Activated naive CD8-positive, alpha-beta T cell treated with anti-CD3 and anti-CD28 coated beads, Interleukin-2, amount 10 ng/mL, durations not matched to agents 7 days and 5 days (primary cell): Measurements from ENCODE around the gene KIF17. TPM values are rescaled to one million over a fixed set of nuclear protein-coding genes. Genes with fewer than 3 reads are reported as not detected.

Experiments used
- ATAC-seq: fragments of 150-1000 bp; cut with Tn5 transposase; one replicate; pipeline ENCODE4 v1.10.0; 2021; ENCODE audit warnings: low read depth, moderate library complexity
- POLR2A ChIA-PET: fragments of 350-600 bp; sonication (Branson Sonifier 250); formaldehyde crosslinking; loops from one replicate; lab custom pipeline; 2021; ENCODE audit warnings: antibody characterized with exemption; lab: Charles Lee
- DNase-seq: peaks from one replicate; pipeline ENCODE4 v3.0.0; 2021
- H3K27ac Mint-ChIP-seq: one replicate; pipeline ENCODE4 v1.8.0; 2022; ENCODE audit warnings: mild to moderate bottlenecking, mixed read lengths
- H3K27me3 Mint-ChIP-seq: one replicate; pipeline ENCODE4 v1.8.0; 2022; ENCODE audit warnings: mild to moderate bottlenecking, moderate library complexity, mixed read lengths
- H3K36me3 Mint-ChIP-seq: one replicate; pipeline ENCODE4 v1.8.0; 2021; ENCODE audit warnings: mild to moderate bottlenecking, mixed read lengths
- H3K4me1 Mint-ChIP-seq: one replicate; pipeline ENCODE4 v1.8.0; 2021; ENCODE audit warnings: mixed read lengths
- H3K4me3 Mint-ChIP-seq: one replicate; pipeline ENCODE4 v1.8.0; 2022; ENCODE audit warnings: mild to moderate bottlenecking, moderate library complexity, mixed read lengths
- H3K9me3 Mint-ChIP-seq: one replicate; pipeline ENCODE4 v1.8.0; 2021; ENCODE audit warnings: mixed read lengths
- total RNA-seq, 2 experiments: library from RNA; stranded (reverse); gene quantifications; one replicate each; pipeline ENCODE4 v1.2.3, GENCODE V29; 2021

Gene KIF17
- total RNA-seq, 2 experiments from 2014 or later, result not detected

DNA sequence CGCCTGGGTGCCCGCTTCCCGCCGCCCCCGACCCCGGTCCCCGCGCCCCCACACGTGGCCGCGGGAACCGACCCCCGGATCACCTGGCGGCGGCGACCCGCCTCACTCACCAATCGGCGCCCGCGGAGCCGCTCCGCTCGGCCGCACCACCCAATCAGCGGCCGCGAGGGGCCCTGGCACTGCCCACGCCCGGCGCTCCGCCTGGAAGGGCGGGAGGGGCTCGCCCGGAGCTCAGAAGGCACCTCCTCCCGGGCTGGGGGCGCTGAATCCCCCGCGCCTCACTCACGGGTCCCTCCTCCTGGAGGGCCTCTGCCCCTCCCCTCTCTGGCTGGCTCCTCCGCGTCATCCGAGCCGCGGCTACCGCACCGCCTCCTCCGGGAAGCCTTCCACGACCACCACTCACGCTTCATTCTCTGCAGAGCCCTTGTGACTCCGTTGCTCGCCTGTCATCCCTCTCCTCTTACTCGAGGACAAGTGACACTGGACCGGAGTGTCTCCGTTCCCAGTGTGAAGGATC is 14.3 kb upstream of the KIF17 start:
- Mint-ChIP-seq H3K27me3 (peaks cover 31% of the 10 kb centered on the region), H3K4me1 (peaks cover 12% of the 10 kb centered on the region), H3K36me3 (peaks cover 4% of the 10 kb centered on the region), H3K4me3 (peak overlapping the region; percentile 80), H3K27ac (no peak overlapping the region), H3K9me3 (no peaks in the 10 kb centered on the region)
- DNase-seq (peak; percentile 75), ATAC-seq (peak; percentile 59)
- POLR2A ChIA-PET, result no interaction called here

GRCh38 chr1:20731057-20731991 is 13.5 kb upstream of the KIF17 start:
- no peak overlapping the region for H3K27ac Mint-ChIP-seq
- ATAC-seq (peak; percentile 15), DNase-seq (peak; percentile 51)
- peaks cover 31% of the 10 kb centered on the region for H3K27me3 Mint-ChIP-seq
- POLR2A ChIA-PET, result no interaction called here
- H3K4me1 Mint-ChIP-seq, result peaks cover 12% of the 10 kb centered on the region
- H3K36me3 Mint-ChIP-seq, result peaks cover 2% of the 10 kb centered on the region
- H3K9me3 Mint-ChIP-seq, result no peaks in the 10 kb centered on the region
- H3K4me3 Mint-ChIP-seq, result peak overlapping the region; percentile 80

GRCh38 chr1:20730690-20731056 is 12.9 kb upstream of the KIF17 start:
- ATAC-seq, result no peak
- Mint-ChIP-seq H3K36me3 (peaks cover 2% of the 10 kb centered on the region), H3K9me3 (no peaks in the 10 kb centered on the region), H3K27me3 (peaks cover 31% of the 10 kb centered on the region), H3K4me1 (peaks cover 12% of the 10 kb centered on the region), H3K27ac (no peak overlapping the region), H3K4me3 (no peak overlapping the region)
- POLR2A ChIA-PET, result no interaction called here
- DNase-seq, result no peak

DNA sequence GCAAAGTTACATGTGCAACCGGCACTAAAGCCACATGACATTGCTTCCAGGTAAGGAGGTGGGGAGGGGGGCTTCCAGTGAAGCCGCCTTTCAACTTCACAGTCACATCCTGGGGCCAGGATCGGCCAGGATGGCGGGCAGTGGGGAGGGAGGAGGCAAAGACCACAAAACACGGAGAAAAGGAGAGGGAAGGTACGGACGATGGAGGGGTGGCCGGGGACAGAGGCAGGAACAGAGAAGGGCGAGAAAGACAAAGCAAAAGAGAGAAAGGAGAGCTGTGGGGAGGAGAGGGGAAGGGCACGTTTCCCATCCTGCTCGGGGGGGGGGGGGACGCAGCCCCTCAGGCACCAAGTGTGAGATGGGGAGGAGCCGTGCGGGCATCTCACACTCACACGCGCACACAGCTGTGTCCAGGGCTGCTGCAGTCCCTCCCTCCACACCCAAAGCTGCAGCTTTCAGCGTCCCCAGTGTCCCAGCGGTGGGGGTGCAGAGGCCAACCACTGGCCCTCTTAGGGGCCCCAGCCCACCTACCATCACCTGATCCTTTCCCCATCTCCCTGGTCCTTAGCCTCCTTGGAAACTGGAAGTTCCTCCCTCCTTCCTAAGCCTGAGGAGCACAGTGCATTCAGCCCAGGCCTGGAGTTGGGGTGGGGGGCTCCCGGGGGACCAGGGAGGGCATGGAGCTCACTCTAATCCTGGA is 12.3 kb upstream of the KIF17 start:
- no peaks in the 10 kb centered on the region for H3K9me3 Mint-ChIP-seq
- peaks cover 12% of the 10 kb centered on the region for H3K4me1 Mint-ChIP-seq
- H3K27ac Mint-ChIP-seq, result no peak overlapping the region
- H3K36me3 Mint-ChIP-seq, result no peaks in the 10 kb centered on the region
- ATAC-seq, result no peak
- DNase-seq, result peak; percentile 28
- POLR2A ChIA-PET, result no interaction called here
- H3K4me3 Mint-ChIP-seq, result peak overlapping the region; percentile 52
- peaks cover 31% of the 10 kb centered on the region for H3K27me3 Mint-ChIP-seq

GRCh38 chr1:20729155-20729931 is 11.5 kb upstream of the KIF17 start:
- Mint-ChIP-seq H3K4me1 (peaks cover 12% of the 10 kb centered on the region), H3K9me3 (no peaks in the 10 kb centered on the region), H3K27me3 (peaks cover 31% of the 10 kb centered on the region), H3K4me3 (no peak overlapping the region), H3K27ac (no peak overlapping the region), H3K36me3 (no peaks in the 10 kb centered on the region)
- POLR2A ChIA-PET, result no interaction called here
- ATAC-seq (no peak), DNase-seq (peak; percentile 29)

DNA sequence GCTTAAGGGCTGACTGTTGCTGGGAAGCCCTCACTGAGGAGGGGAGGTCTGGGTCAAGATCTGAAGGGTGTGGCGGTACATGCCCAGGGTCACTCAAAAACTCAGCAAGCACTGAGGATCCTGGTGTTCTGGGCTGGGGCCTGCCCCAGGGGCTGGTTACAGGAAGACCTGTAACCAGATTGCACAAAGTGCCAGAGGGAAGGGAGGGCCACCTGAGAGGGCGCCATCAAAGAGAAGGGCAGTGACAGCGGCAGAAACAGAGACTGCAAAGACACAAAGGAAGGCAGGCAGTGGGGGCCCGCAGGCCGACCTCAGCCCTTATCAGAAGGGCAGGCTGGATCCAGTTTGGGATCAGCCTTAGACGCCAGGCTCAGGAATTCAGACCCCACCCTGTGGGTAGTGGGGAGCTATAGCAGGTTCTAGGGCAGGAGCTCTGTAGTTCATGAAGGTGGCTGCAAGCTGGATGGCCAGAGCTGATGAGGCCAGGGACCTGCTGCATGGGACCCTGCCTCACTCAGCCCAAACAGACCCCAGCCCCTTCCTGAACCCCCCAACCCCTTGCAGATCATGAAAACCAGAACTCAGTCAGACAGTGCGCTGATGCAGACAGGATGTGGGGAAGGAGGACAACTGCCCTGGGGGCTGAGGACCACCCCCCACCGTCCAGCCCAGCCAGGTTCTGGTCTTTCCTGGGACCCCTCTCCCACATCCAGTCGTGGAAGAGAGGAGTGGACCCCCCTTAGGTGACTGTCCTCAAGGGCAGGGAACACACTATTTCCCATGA is 10.8 kb upstream of the KIF17 start:
- Mint-ChIP-seq H3K36me3 (no peaks in the 10 kb centered on the region), H3K27me3 (peaks cover 31% of the 10 kb centered on the region), H3K4me3 (no peak overlapping the region), H3K27ac (no peak overlapping the region), H3K4me1 (peaks cover 12% of the 10 kb centered on the region), H3K9me3 (no peaks in the 10 kb centered on the region)
- ATAC-seq (no peak), DNase-seq (peak; percentile 24)
- POLR2A ChIA-PET, result no interaction called here

GRCh38 chr1:20727746-20728316 is 10.0 kb upstream of the KIF17 start:
- POLR2A ChIA-PET, result interaction anchor here (0.5 kb wide), 1 partner anchor 33 kb away, joined by 4 read pairs; no protein-coding TSS in a partner anchor
- H3K4me1 Mint-ChIP-seq, result peaks cover 10% of the 10 kb centered on the region
- H3K4me3 Mint-ChIP-seq, result no peak overlapping the region
- ATAC-seq, result no peak
- DNase-seq, result peak; percentile 29
- no peak overlapping the region for H3K27ac Mint-ChIP-seq
- H3K9me3 Mint-ChIP-seq, result no peaks in the 10 kb centered on the region
- no peaks in the 10 kb centered on the region for H3K36me3 Mint-ChIP-seq
- H3K27me3 Mint-ChIP-seq, result peaks cover 31% of the 10 kb centered on the region

DNA sequence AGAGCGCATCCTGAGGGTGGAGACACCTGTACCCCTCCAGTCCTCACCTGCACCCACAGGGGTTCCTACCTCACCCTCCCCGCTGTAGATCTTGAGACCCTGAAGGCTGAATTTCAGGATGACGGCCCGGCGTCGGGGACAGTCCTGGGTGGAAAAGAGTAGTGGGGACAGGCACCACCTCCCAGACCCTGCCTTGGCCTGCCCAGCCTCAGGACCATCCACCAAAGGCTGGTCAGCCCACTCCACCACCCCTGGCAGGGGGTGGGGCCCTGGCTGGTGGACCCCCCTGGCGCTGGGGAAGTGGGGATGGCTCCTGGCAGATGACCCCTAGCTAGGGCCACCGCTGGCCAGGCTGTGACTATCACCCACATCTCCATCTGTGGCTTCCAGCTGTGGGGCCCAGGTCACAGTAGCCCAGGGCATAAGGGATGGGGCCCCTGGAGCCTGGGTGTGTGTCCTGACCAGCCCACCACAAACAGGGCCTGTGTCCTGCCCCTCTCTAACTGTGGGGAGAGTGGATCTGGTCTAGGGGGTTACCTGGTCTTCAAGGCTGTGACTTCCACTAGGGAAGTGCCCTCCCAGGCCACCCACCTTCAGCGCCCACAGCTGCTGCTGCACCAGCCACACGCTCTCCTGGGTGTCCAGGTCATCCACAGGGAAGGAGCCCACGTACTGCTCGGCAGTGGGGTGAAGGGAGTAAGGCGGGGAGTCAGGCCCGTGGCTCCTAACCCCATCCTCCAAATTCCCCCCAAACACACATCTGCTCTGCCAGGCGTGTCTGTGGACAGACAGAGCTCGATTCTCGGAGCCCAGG is 9.3 kb upstream of the KIF17 start:
- Mint-ChIP-seq H3K27me3 (peaks cover 31% of the 10 kb centered on the region), H3K4me3 (no peak overlapping the region), H3K36me3 (no peaks in the 10 kb centered on the region), H3K27ac (no peak overlapping the region), H3K4me1 (peaks cover 7% of the 10 kb centered on the region), H3K9me3 (no peaks in the 10 kb centered on the region)
- peak; percentile 26 for DNase-seq
- POLR2A ChIA-PET, result interaction anchor here (0.7 kb wide), 1 partner anchor 1238 kb away, joined by 3 read pairs; no protein-coding TSS in a partner anchor
- no peak for ATAC-seq

- Mint-ChIP-seq H3K27ac (no peak overlapping the region), H3K4me1 (peaks cover 5% of the 10 kb centered on the region), H3K36me3 (no peaks in the 10 kb centered on the region), H3K4me3 (no peak overlapping the region), H3K9me3 (no peaks in the 10 kb centered on the region), H3K27me3 (peaks cover 29% of the 10 kb centered on the region)
- POLR2A ChIA-PET, result interaction anchor here (0.7 kb wide), 1 partner anchor 1238 kb away, joined by 3 read pairs; no protein-coding TSS in a partner anchor
- DNase-seq (peak; percentile 28), ATAC-seq (no peak)
Measured at GRCh38 chr1:20726118-20726911, 8.5 kb upstream of the KIF17 start.

- POLR2A ChIA-PET, result no interaction called here
- DNase-seq (peak; percentile 28), ATAC-seq (no peak)
- H3K36me3 Mint-ChIP-seq, result no peaks in the 10 kb centered on the region
- peaks cover 5% of the 10 kb centered on the region for H3K4me1 Mint-ChIP-seq
- H3K27ac Mint-ChIP-seq, result no peak overlapping the region
- H3K27me3 Mint-ChIP-seq, result peaks cover 21% of the 10 kb centered on the region
- H3K9me3 Mint-ChIP-seq, result no peaks in the 10 kb centered on the region
- no peak overlapping the region for H3K4me3 Mint-ChIP-seq
Measured at GRCh38 chr1:20725189-20726117, 7.6 kb upstream of the KIF17 start.
